Muscle of back (tissue), 13 donors: ENCODE data around the gene OR13A1. TPM values are rescaled to one million over a fixed set of nuclear protein-coding genes. Genes with fewer than 3 reads are reported as not detected.
"Not testable (repeated sequence)": the region's sequence is repeated elsewhere in the genome, so short reads cannot be mapped to it uniquely, and the experiment has no call there.

Source experiments
- DNase-seq, 3 donors: peaks; one replicate each; pipeline versions ENCODE4 v3.0.0 to v3.0.0-alpha.2; 2013
- long read RNA-seq, 9 donors: transcript quantifications; one replicate each; lab custom pipeline, GENCODE V29; 2026
- polyA plus RNA-seq, 10 donors: library from polyadenylated mRNA; unstranded; fragments of 120-200 nt; gene quantifications; one replicate each; pipeline ENCODE4 v1.2.1, GENCODE V29; 2013; ENCODE audit not compliant: insufficient read length in 10 of 10

Gene OR13A1, protein sequence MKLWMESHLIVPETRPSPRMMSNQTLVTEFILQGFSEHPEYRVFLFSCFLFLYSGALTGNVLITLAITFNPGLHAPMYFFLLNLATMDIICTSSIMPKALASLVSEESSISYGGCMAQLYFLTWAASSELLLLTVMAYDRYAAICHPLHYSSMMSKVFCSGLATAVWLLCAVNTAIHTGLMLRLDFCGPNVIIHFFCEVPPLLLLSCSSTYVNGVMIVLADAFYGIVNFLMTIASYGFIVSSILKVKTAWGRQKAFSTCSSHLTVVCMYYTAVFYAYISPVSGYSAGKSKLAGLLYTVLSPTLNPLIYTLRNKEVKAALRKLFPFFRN
- under 1 TPM in 2 of 10 donors, not detected in 8; 0.08 to 0.09 TPM for polyA plus RNA-seq
- long read RNA-seq, donor 1 = 0 reads
- long read RNA-seq, donor 2 = 0 reads
- long read RNA-seq, donor 3 = 0 reads
- long read RNA-seq, donor 4 = 0 reads
- long read RNA-seq, donor 5 = 0 reads
- long read RNA-seq, donor 6 = 0 reads
- long read RNA-seq, donor 7 = 0 reads
- long read RNA-seq, donor 8 = 0 reads
- long read RNA-seq, donor 9 = 0 reads

DNA sequence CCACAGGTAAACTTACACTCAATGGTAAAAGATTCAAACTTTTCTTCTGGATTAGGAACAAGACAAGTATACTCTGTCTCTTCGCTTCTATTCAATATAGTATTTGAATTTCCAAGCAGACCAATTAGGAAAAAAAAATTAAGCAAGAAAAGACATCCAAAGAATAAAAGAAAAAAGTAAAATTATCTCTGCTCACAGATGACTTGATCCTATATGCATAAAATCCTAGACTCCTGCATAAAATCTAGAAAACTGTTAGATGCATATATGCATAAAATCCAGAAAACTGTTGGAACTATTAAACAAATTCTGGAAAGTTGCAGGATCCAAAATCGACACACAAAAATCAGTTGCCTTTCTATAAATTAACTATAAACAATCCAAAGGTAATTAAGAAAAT is at the start of gene OR13A1:
OR13A1 (minus strand) TSS at position 101 of the 400 bp plus-strand sequence. CDS start 11,186 bp downstream, outside the sequence.
- no peak for DNase-seq

DNA sequence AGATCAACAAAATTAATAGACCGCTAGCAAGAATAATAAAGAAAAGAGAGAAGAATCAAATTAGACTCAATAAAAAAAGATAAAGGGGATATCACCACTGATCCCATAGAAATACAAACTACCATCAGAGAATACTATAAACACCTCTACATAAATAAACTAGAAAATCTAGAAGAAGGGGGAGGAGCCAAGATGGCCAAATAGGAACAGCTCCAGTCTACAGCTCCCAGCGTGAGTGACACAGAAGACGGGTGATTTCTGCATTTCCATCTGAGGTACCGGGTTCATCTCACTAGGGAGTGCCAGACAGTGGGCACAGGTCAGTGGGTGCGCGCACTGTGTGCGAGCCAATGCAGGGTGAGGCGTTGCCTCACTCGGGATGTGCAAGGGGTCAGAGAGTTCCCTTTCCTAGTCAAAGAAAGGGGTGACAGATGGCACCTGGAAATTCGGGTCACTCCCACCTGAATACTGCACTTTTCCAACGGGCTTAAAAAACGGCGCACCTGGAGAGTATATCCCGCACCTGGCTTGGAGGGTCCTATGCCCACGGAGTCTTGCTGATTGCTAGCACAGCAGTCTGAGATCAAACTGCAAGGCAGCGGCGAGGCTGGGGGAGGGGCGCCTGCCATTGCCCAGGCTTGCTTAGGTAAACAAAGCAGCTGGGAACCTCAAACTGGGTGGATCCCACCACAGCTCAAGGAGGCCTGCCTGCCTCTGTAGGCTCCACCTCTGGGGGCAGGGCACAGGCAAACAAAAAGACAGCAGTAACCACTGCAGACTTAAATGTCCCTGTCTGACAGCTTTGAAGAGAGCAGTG is 46.8 kb upstream of the OR13A1 start:
- not testable (repeated sequence) for DNase-seq

DNA sequence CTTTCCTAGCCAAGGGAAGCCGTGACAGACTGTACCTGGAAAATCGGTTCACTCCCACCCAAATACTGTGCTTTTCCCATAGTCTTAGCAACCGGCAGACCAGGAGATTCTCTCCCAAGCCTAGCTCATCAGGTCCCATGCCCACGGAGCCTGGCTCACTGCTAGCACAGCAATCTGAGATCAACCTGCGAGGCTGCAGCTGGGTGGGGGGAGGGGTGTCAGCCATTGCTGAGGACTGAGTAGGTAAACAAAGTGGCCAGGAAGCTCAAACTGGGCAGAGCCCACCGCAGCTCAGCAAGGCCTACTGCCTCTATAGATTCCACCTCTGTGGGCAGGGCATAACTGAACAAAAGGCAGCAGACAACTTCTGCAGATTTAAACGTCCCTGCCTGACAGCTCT is 43.6 kb upstream of the OR13A1 start:
- DNase-seq = not testable (repeated sequence)

DNA sequence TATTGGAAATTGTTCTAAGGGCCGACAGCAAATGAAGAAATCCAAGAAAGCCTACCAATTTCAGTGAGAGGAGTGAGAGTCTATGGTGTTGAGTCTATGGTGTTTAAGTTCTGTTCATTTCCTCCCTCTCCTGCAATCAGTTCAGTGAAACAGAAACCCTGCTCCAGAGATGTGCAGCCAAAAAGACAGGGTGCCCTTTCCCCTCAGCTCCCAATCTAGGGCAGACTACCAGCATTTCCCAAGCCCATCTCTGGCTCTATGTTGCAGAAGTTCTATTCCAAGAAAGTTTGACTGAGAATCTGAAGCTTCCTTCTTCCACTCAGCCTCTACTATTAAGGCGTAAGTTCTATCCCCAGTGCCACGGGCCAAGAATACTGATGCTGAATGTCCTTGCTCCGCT is 40.1 kb upstream of the OR13A1 start:
- no peak for DNase-seq

DNA sequence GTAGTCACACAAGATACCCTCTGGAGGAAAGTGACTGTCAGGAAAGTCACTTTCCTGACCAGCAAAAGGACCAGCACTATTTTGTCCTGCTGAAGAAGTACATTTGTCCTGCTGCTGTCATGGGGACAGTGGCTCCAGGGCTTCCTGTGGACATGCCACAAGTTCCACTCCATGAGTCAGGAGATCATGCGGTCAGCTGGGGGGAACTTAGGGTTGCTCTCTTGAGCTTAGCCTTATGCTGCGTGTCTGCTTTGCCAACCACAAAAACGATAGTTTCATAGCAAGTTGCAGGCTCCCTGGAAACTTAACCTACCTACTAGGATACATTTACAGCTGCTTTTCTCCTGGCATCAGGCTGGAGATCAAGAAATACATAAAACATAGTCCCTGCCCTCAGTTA is 38.9 kb upstream of the OR13A1 start:
- DNase-seq = peak in 1 of 3 donors; percentile 25

DNA sequence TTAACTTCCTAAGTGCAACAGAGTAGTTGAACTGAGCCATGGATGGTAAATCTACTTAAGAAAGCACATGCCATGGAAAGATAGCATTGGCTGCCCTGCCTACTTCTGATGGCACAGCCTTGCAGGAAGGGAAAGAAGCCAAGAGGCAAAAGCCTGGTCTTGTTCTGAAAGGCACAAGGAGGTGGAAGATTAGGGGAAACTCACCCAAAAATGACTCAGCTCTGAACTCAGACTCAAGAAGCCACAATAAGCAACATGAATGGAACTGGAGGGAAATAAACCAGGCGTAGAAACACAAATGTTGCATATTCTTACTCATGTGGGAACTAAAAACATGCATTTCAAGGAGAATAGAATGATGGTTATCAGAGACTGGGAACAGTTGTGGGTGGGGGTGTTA is 37.8 kb upstream of the OR13A1 start:
- no peak for DNase-seq

DNA sequence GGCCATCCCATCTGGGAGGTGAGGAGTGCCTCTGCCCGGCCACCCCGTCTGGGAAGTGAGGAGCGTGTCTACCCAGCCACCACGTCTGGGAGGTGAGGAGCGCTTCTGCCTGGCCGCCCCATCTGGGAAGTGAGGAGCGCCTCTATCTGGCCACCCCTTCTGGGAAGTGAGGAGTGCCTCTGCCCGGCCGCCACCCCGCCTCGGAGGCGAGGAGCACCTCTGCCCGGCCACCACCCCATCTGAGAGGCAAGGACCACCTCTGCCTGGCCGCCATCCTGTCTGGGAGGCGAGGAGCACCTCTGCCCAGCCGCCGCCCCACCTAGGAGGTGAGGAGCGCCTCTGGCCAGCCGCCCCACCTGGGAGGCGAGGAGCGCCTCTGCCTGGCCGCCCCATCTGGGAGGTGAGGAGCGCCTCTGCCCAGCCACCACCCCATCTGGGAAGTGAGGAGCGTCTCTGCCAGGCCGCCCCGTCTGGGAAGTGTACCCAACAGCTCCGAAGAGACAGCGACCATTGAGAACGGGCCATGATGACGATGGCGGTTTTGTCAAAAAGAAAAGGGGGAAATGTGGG is 32.9 kb upstream of the OR13A1 start:
- not testable (repeated sequence) for DNase-seq

DNA sequence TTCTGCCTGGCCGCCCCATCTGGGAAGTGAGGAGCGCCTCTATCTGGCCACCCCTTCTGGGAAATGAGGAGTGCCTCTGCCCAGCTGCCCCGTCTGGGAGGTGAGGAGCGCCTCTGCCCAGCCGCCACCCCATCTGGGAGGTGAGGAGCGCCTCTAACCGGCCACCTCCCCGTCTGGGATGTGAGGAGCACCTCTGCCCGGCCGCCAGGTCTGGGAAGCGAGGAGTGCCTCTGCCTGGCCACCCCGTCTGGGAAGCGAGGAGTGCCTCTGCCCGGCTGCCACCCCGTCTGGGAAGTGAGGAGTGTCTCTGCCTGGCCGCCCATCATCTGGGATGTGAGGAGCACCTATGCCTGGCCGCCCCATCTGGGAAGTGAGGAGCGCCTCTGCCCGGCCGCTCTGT is 32.1 kb upstream of the OR13A1 start:
- not testable (repeated sequence) for DNase-seq

DNA sequence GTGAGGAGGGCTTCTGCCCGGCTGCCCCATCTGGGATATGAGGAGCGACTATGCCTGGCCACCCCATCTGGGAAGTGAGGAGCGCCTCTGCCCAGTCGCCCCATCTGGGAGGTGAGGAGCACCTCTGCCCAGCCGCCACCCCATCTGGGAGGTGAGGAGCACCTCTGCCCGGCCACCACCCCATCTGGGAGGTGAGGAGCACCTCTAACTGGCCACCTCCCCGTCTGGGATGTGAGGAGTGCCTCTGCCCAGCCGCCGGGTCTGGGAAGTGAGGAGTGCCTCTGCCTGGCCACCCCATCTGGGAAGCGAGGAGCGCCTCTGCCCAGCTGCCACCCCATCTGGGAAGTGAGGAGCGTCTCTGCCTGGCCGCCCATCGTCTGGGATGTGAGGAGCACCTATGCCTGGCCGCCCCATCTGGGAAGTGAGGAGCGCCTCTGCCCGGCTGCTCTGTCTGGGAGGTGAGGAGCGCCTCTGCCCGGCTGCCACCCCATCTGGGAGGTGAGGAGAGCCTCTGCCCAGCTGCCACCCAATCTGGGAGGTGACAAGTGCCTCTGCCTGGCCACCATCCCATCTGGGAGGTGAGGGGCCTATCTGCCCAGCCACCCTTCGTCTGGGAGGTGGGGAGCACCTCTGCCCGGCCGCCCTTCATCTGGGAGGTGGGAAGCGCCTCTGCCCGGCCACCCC is 31.4 kb upstream of the OR13A1 start:
- not testable (repeated sequence) for DNase-seq

DNA sequence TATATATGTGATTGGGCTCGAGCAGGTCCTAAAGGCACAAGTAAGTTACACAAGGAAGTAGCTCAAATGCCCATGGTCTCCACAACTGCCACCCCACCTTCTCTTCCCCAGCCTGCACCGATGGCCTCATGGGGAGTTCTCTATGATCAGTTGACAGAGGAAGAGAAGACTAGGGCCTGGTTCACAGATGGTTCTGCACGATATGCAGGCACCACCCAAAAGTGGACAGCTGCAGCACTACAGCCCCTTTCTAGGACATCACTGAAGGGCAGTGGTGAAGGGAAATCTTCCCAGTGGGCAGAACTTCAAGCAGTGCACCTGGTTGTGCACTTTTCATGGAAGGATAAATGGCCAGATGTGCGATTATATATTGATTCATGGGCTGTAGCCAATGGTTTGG is 25.0 kb upstream of the OR13A1 start:
- not testable (repeated sequence) for DNase-seq

DNA sequence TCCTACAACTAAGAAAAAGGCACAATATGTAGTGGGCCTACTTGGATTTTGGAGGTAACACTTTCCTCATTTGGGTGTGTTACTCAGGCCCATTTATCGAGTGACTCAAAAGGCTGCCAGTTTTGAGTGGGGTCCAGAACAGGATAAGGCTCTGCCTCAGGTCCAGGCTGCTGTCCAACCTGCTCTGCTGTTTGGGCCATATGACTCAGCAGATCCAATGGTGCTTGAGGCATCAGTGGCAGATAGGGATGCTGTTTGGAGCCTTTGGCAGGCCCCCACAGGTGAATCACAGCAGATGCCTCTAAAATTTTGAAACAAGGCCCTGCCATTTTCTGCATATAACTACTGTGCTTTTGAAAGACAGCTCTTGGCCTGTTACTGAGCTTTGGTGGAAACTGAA is 24.5 kb upstream of the OR13A1 start:
- DNase-seq = no peak

DNA sequence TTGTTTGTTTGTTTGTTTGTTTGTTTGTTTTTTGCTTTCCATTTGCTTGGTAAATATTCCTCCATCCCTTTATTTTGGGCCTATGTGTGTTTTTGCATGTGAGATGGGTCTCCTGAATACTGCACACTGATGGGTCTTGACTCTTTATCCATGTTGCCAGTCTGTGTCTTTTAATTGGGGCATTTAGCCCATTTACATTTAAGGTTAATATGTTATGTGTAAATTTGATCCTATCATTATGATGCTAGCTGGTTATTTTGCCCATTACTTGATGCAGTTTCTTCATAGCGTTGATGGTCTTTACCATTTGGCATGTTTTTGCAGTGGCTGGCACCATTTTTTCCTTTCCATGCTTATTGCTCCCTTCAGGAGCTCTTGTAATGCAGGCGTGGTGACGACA is 16.4 kb upstream of the OR13A1 start:
- not testable (repeated sequence) for DNase-seq

DNA sequence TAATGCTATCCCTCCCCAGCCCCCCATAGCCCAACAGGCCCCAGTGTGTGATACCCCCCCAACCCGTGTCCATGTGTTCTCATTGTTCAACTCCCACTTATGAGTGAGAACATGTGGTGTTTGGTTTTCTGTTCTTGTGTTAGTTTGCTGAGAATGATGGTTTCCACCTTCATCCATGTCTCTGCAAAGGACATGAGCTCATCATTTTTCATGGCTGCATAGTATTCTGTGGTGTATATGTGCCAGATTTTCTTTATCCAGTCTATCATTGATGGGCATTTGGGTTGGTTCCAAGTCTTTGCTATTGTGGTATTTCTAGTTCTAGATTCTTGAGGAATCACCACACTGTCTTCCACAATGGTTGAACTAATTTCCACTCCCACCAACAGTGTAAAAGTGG is 11.5 kb upstream of the OR13A1 start:
- not testable (repeated sequence) for DNase-seq

DNA sequence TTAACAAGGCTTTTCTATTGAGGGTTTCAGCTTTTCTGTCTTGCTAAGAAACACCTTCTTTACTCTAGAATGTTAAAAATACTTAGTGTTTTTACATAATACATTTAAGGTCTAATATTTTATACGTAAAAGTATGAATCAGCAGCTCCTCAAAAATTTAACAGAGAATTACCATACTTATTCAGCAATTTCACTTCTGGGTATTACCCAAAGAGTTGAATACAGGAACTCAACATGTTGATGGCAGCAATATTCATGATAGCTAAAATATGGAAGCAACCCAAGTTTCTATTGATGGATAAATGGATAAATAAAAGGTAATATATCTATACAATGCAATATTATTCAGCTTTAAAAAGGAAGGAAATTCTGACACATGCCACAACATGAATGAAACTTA is 9.7 kb upstream of the OR13A1 start:
- DNase-seq = no peak

DNA sequence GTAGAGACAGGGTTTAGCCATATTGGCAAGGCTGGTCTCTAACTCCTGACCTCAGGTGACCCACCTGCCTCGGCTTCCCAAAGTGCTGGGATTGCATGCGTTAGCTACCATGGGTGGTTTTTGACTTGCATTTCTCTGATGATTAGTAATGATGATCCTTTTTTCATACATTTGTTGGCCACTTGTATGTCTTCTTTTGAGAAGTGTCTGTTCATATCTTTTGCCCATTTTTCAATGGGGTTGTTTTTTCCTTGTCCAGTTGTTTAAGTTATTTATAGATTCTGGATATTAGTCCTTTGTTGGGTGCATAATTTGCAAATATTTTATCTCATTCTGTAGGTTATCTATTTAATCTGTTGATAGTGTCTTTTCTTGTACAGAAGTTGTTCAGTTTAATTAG is 4.3 kb upstream of the OR13A1 start:
- DNase-seq = no peak

DNA sequence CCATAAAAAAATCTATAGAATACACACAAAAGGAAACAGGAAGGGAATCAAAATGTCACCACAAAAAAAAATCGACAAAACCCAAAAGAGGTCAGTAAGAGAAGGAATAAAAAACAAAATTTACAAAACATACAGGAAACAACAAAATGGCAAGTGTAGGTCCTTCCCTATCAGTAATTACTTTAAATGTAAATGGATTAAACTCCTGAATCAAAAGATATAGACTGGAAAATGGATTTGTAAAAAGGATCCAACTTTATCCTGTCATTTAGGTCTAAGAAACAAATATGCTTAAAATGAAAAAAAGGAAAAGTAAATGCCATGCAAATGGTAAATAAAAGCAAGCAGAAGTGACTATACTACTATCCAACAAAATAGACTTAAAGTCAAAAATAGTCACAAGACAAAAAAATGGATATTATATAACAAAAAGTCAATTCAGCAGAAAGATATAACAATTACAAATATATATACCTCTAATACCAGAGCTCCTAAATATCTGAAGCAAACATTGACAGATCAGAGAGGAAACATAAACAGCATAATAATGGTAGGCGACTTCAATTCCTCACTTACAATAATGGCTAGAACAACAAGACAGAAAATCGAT is 2.0 kb downstream of the OR13A1 start:
- no peak for DNase-seq

DNA sequence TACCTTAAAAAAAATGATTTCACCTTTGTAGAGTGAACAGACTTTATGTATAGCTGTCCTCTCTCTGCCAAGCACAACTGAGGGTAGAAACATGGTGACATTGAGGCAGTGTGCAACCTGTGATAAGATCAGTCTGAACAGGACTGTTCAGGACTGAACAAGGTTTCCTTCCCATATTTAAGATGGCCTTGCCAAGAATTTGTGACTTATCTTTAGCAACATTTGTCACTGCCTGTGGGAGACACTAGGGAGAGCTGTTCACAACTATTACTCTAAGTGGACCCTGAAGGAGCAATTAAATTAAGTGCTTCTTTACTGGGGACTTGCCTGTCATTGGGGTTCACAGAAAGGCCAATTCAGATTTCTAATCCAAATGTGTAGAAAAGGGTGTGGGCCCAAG is 6.7 kb downstream of the OR13A1 start:
- no peak for DNase-seq

DNA sequence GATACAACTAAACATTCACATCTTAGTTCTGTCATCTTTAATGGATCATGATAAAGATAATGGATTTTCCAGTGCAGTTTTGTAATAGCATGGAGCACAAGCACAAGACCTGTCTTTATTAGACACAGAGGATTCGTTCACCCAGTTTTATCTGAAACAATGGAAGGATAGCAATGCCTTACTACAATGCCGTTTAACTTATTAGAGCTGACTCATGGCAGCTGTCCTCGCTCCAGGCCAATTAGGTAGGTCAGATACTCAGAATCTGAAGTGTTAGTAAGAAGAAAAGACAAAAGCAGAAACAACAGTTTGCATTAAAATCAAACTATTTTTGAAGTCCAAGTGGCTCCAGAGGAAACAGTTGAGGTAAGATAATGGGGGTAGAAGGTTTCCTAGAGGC is 12.8 kb downstream of the OR13A1 start:
- DNase-seq = no peak

DNA sequence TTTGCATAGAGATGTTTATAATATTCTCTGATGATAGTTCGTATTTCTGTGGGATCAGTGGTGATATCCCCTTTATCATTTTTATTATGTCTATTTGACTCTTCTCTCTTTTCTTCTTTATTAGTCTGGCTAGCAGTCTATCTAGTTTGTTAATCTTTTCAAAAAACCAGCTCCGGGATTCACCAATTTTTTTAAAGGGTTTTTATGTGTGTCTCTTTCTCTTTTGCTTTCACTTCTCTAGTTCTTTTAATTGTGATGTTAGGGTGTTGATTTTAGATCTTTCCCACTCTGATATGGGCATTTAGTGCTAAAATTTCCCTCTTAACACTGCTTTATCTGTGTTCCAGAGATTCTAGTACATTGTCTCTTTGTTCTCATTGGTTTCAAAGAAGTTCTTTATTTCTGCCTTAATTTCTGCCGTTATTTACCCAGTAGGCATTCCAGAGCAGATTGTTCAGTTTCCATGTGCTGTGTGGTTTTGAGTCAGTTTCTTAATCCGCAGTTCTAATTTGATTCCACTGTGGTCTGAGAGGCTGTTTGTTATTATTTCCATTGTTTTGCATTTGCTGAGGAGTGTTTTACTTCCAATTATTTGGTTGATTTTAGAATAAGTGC is 17.0 kb downstream of the OR13A1 start:
- not testable (repeated sequence) for DNase-seq

DNA sequence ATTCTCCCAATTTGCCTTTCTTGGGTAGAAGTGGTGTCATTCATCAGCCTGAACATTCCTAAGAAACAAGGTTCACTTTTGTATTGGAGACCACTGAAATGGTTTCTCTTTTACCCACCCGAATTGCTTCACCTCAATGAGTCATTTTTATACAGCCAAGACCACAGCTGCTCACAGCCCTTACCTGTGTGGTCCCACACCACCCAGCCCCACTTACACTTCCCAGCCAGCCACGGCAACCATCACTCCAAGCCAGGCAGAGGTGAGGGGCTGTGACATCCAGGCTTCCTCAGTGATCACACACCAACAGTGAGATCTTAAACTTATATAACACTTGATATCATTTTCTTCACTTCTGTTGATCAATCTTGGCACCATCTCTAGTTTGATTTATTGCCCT is 20.7 kb downstream of the OR13A1 start:
- DNase-seq = no peak

DNA sequence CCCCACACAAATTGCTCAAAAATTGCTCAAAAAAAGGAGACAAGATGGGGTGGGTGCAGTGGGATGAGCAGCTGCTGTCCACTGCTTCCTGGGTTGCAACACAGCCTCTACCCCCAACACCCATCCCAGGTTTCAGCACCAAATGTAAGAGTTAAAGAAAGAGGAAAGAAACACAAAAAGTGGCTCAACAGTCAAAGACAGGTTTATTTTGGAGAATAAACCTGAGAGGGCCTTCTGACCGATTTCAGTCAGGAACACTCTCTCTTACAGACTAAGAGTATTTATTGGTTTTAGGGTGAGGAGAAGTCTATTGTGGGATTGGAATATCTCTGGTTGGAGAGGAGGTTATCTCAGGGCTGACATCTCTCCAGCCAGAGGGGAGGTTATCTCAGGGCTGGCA is 28.4 kb downstream of the OR13A1 start:
- DNase-seq = no peak
